Activated CD8-positive, alpha-beta memory T cell treated with anti-CD3 and anti-CD28 coated beads for 36 hours (primary cell): Measurements from ENCODE around the gene PPP4R3A. TPM values are rescaled to one million over a fixed set of nuclear protein-coding genes. Genes with fewer than 3 reads are reported as not detected.

ENCODE experiments used
- CTCF ChIA-PET: fragments of 350-600 bp; sonication (Branson Sonifier 250); formaldehyde crosslinking; loops from one replicate; lab custom pipeline; 2021; ENCODE audit warnings: antibody characterized with exemption; lab: Charles Lee
- POLR2A ChIA-PET: fragments of 350-600 bp; sonication (Branson Sonifier 250); formaldehyde crosslinking; loops from one replicate; lab custom pipeline; 2021; ENCODE audit warnings: antibody characterized with exemption; lab: Charles Lee
- total RNA-seq, 2 experiments: library from RNA; stranded (reverse); gene quantifications; one replicate each; pipeline ENCODE4 v1.2.3, GENCODE V29; 2021

Gene PPP4R3A
- total RNA-seq, 2 experiments from 2014 or later, result 127 to 136 TPM

GRCh38 chr14:91509083-91509877 lies 830 bp downstream of the PPP4R3A start:
- ChIA-PET CTCF (interaction anchor here (0.6 to 1.1 kb wide), 2 partner anchors 65 to 192 kb away, joined by 3 to 4 read pairs; no protein-coding TSS in a partner anchor), POLR2A (interaction anchor here (0.6 to 2.3 kb wide), 2 partner anchors 25 to 394 kb away, joined by 3 to 10 read pairs; no protein-coding TSS in a partner anchor)

- POLR2A ChIA-PET, result interaction anchor here (2.3 kb wide), 1 partner anchor 24 kb away, joined by 10 read pairs; no protein-coding TSS in a partner anchor
- CTCF ChIA-PET, result no interaction called here
Measured at GRCh38 chr14:91508105-91508504, 2.0 kb downstream of the PPP4R3A start.

- ChIA-PET CTCF (interaction anchor here (0.8 kb wide), 1 partner anchor 410 kb away, joined by 3 read pairs; no protein-coding TSS in a partner anchor), POLR2A (no interaction called here)
Measured at GRCh38 chr14:91506226-91506625, 3.9 kb downstream of the PPP4R3A start.

GRCh38 chr14:91503000-91503504 lies 7.1 kb downstream of the PPP4R3A start:
- CTCF ChIA-PET, result interaction anchor here (1.6 kb wide), 1 partner anchor 18 kb away, joined by 3 read pairs; no protein-coding TSS in a partner anchor
- POLR2A ChIA-PET, result no interaction called here

- POLR2A ChIA-PET, result interaction anchor here (0.5 kb wide), 1 partner anchor 620 kb away, joined by 5 read pairs; the partner anchor contains the start of gene CPSF2
- CTCF ChIA-PET, result interaction anchor here (1.6 kb wide), 1 partner anchor 18 kb away, joined by 3 read pairs; no protein-coding TSS in a partner anchor
Measured at GRCh38 chr14:91501951-91502930, 7.9 kb downstream of the PPP4R3A start.

- POLR2A ChIA-PET, result no interaction called here
- CTCF ChIA-PET, result interaction anchor here (0.7 to 1.6 kb wide), 2 partner anchors 17 to 1238 kb away, joined by 3 read pairs; no protein-coding TSS in a partner anchor
Measured at GRCh38 chr14:91501348-91501747, 8.8 kb downstream of the PPP4R3A start.

- CTCF ChIA-PET, result no interaction called here
- POLR2A ChIA-PET, result no interaction called here
Measured at GRCh38 chr14:91496790-91497189, 13.3 kb downstream of the PPP4R3A start.

- ChIA-PET CTCF (interaction anchor here (0.6 kb wide), 1 partner anchor 370 kb away, joined by 3 read pairs; no protein-coding TSS in a partner anchor), POLR2A (interaction anchor here (1.2 kb wide), 1 partner anchor 16 kb away, joined by 3 read pairs; the partner anchor contains the start of gene PPP4R3A)
Measured at GRCh38 chr14:91494392-91495065, 15.6 kb downstream of the PPP4R3A start.

- ChIA-PET POLR2A (no interaction called here), CTCF (no interaction called here)
Measured at GRCh38 chr14:91493169-91493568, 16.9 kb downstream of the PPP4R3A start.

DNA sequence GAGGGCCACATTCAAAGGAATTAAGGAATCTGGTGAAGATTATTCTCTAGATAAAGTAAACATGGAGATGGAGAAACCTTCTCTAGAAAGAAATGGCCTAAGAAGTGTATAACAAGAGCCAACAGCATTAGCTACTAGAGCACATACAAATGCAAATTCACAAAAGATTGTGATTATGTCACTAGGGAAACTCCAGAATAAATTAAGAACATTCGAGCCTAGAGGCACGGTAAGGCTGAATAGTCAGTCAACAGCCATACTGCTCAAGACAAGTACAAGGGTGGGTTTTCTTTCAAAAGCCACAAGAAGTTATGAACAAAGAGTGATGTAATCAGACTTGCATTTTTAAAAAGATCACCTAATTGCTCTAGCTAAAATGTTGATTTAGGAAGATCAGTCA lies 25.4 kb downstream of the PPP4R3A start:
- ChIA-PET POLR2A (interaction anchor here (2.6 kb wide), 1 partner anchor 25 kb away, joined by 10 read pairs; the partner anchor contains the start of gene PPP4R3A), CTCF (interaction anchor here (0.9 kb wide), 1 partner anchor 17 kb away, joined by 3 read pairs; no protein-coding TSS in a partner anchor)

GRCh38 chr14:91484186-91484585 lies 25.9 kb downstream of the PPP4R3A start:
- ChIA-PET CTCF (interaction anchor here (0.9 kb wide), 1 partner anchor 18 kb away, joined by 3 read pairs; no protein-coding TSS in a partner anchor), POLR2A (interaction anchor here (2.6 kb wide), 1 partner anchor 25 kb away, joined by 10 read pairs; the partner anchor contains the start of gene PPP4R3A)

DNA sequence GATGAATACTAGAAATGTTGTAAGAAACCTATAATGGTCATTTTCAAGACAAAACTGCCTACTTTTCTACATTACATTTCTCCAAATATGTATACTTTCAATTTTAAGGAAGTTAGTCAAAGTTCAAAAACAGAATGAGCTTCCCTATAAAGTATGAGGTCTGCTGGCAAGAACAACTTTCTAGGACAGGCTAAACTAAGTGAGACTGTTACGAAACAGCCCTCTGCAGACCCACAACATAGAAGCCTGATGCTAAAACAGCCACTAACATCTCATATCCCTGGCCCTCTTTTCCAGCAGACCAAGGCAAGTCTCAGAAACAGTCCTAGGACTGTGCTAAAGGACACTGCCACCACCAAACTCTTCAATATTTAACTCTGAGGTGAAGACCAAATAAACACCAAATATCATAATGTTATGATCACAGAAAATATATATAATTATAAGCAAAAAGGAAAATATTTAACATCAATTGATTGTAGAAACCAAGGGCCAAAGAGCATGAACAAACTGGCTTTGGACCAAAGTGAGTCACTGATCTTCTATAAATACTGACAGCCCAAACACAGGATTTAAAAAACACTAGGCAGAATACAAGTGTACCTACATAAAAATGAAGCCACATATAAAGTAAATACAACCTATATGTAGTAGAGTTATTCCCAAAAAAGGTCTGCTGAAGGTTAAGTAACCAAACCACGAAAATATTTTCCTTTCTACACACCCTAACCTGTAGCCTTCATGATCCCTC lies 27.7 kb downstream of the PPP4R3A start:
- POLR2A ChIA-PET, result no interaction called here
- CTCF ChIA-PET, result interaction anchor here (0.6 kb wide), 1 partner anchor 438 kb away, joined by 3 read pairs; no protein-coding TSS in a partner anchor

GRCh38 chr14:91477388-91477787 lies 32.7 kb downstream of the PPP4R3A start:
- ChIA-PET POLR2A (no interaction called here), CTCF (interaction anchor here (0.7 to 1.0 kb wide), 2 partner anchors 27 to 59 kb away, joined by 3 to 5 read pairs; no protein-coding TSS in a partner anchor)

DNA sequence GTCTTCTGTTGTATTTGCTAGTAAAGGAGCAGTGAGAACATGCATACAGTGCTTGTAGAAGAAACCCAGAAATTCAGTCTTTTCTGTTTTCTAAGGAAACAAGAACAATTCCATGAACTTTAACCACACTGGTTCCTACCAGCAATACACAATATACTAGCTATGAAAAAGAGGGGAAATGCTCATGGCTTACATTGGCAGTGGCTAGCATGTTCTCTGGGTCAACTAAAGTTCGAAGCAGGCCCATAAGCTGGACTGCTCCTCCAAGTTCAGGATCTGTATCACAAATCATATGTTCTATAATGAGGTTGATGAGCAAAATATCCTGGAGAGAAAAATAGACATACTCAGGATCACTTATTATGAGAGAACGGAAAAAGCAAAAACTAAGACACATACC lies 37.1 kb downstream of the PPP4R3A start:
- POLR2A ChIA-PET, result interaction anchor here (0.5 kb wide), 1 partner anchor 1122 kb away, joined by 3 read pairs; no protein-coding TSS in a partner anchor
- CTCF ChIA-PET, result no interaction called here

- ChIA-PET CTCF (no interaction called here), POLR2A (interaction anchor here (0.6 kb wide), 1 partner anchor 234 kb away, joined by 3 read pairs; no protein-coding TSS in a partner anchor)
Measured at GRCh38 chr14:91470216-91470615, 39.9 kb downstream of the PPP4R3A start.

DNA sequence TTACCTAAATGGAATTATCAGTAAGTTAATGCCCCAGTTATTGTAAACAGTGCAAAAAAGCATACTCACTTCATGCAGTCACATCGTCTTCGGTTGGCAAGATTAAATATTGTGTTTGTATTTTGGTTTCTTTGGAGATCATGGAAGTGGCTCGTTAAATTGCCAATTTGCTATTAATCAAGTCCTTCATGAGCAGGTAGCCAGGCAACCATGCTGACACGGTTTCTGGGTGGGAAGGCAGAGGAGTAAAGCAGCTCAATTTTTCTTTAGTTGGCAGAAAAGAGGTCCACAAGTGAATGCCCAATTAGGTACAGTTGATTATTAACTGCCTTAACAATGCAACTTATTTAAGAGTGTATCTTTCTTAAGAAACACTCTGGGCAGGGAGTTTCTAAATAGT lies 43.9 kb downstream of the PPP4R3A start:
- CTCF ChIA-PET, result no interaction called here
- POLR2A ChIA-PET, result no interaction called here

DNA sequence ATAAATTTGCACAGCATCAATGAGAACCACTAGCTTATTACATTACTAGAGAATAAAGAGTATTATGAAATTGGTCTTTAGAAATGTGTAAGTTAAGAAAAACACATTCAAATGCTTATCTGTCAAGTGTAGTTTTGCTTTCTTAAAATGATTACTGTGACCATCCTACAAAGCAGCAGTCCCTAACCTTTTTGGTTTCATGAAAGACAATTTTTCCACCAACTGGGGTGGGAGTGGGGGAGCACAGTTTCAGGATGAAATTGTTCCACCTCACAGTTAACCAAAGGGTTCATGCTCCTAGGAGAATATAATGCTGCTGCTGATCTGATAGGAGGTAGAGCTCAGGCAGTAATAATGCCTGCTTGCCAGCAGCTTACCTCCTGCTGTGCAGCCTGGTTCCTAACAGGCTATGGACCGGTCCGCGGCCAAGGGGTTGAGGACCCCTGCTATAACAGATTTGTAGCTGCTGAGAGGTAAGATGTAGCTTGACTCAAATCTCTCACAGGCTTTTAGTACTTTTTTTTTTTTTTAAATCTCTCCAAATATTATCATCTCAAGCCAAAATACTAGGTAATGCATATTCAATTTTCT lies 45.4 kb downstream of the PPP4R3A start:
- POLR2A ChIA-PET, result no interaction called here
- CTCF ChIA-PET, result interaction anchor here (0.6 to 1.0 kb wide), 2 partner anchors 37 to 447 kb away, joined by 3 read pairs; no protein-coding TSS in a partner anchor
